Kidney (tissue), 14 donors: ENCODE measurements around the gene EBP. TPM values are rescaled to one million over a fixed set of nuclear protein-coding genes. Genes with fewer than 3 reads are reported as not detected.
A peak's percentile ranks its signal among the peaks of the same experiment; 100 is the strongest.
"Not testable (repeated sequence)": the region's sequence is repeated elsewhere in the genome, so short reads cannot be mapped to it uniquely, and the experiment has no call there.

Experiments
- DNase-seq, 5 donors: peaks; one replicate each; pipeline ENCODE4 v3.0.0-alpha.2; 2013 to 2020
- FAIRE-seq: peaks from 2 replicates; lab custom pipeline; 2012; peaks lifted over from hg19 to GRCh38; lab: Jason Lieb, UNC
- H3K27ac ChIP-seq, 2 donors: one replicate each; pipeline ENCODE4 v1.7.0; 2013; ENCODE audit warnings: low read depth in 2 of 2, low read length in 2 of 2, inconsistent platforms in 1 of 2
- H3K27me3 ChIP-seq: one replicate; pipeline ENCODE4 v1.7.1; 2013; ENCODE audit warnings: low read length, inconsistent platforms; ENCODE audit not compliant: control insufficient read depth, insufficient read depth
- H3K36me3 ChIP-seq, 3 donors: one replicate each; pipeline versions ENCODE4 v1.7.0 to v1.7.1; 2013; ENCODE audit warnings: low read length in 3 of 3, control low read depth in 1 of 3, inconsistent platforms in 1 of 3; ENCODE audit not compliant: insufficient read depth in 3 of 3, control insufficient read depth in 2 of 3
- H3K4me1 ChIP-seq, 3 donors: one replicate each; pipeline versions ENCODE4 v1.7.0 to v1.7.1; 2013; ENCODE audit warnings: low read length in 3 of 3, inconsistent platforms in 1 of 3, low read depth in 1 of 3; ENCODE audit not compliant: control insufficient read depth in 2 of 3, insufficient read depth in 2 of 3
- H3K4me3 ChIP-seq, 3 donors: one replicate each; pipeline versions ENCODE4 v1.7.0 to v1.8.1; 2013; ENCODE audit warnings: low read length in 3 of 3, control low read depth in 1 of 3, inconsistent platforms in 1 of 3
- H3K9ac ChIP-seq, 3 donors: one replicate each; pipeline versions ENCODE4 v1.7.0 to v1.7.1; 2013; ENCODE audit warnings: low read length in 3 of 3, control low read depth in 1 of 3, inconsistent platforms in 1 of 3
- H3K9me3 ChIP-seq, 3 donors: one replicate each; pipeline versions ENCODE4 v1.7.0 to v1.7.1; 2013; ENCODE audit warnings: low read length in 3 of 3, control low read depth in 1 of 3, inconsistent platforms in 1 of 3; ENCODE audit not compliant: control insufficient read depth in 2 of 3, insufficient read depth in 1 of 3
- intact Hi-C: fragments of 100-400 bp; cut with DNase I; formaldehyde crosslinking; loops from one replicate; pipeline ENCODE4 v1.11.1; 2022
- polyA plus RNA-seq: library from polyadenylated mRNA; stranded (reverse); fragments of 350-450 nt; fragmentation: Illumina TruSeq; extraction: RNeasy Lipid Tissue Mini Kit (QIAGEN cat#74804); gene quantifications from one replicate; pipeline ENCODE4 v1.2.3, GENCODE V29; 2014; ENCODE audit warnings: low read depth, low replicate concordance; ENCODE audit not compliant: insufficient read depth
- total RNA-seq: library from RNA; stranded (reverse); fragmentation: NEBNext Ultra II Directional; extraction: Animal tissue kit (Norgen Biotek cat#: 25700); gene quantifications from one replicate; pipeline ENCODE4 v1.2.1, GENCODE V29; 2021
- TF ChIP-seq, protein P1 (sequence below): IDR thresholded peaks from 3 replicates; pipeline ENCODE4 v1.5.1; 2012; ENCODE audit warnings: mild to moderate bottlenecking, moderate library complexity, borderline replicate concordance; ENCODE audit not compliant: insufficient read depth; ENCODE audit errors: extremely low read depth
- donor health status: control.
- donor health status: control.
- donor health status: control.
- donor health status: control.
- donor health status: control.
- donor health status: DM: yes; HTN: yes; CAD: no.
- donor health status: Normal renal cell carcinoma (clear cell type).

EBP gene
- total and polyA plus RNA-seq, 2 donors from 2014 or later: 33.8 to 164 TPM

DNA sequence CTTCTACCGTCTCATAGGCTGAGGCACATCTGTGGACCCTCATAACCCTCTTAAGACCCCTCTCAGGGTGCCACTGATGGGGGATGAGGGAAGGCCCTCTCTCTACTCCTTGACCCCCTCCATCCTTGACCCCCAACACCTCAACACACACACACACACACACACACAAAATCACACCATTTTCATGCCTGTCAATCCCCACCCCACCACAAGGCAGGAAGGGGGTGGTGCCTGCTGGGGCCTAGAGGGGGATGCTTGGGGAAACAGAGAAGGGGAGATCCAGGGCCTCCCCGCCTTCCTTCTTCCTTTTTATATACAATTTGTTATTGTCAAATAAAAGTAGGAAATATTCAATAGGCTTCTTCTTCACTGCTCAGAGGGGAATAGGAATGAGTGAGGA lies 1.2 kb upstream of the EBP start:
- H3K9me3 ChIP-seq: no peaks in the 10 kb centered on the region
- no peak overlapping the region for H3K27ac ChIP-seq
- DNase-seq (no peak), FAIRE-seq (no peak)
- H3K36me3 ChIP-seq: no peaks in the 10 kb centered on the region
- no peaks in the 10 kb centered on the region for H3K27me3 ChIP-seq
- intact Hi-C loops: no loop called here
- peaks cover 0 to 2% (median 0%) of the 10 kb centered on the region in 3 donors for H3K4me1 ChIP-seq
- TF ChIP-seq, protein P1, sequence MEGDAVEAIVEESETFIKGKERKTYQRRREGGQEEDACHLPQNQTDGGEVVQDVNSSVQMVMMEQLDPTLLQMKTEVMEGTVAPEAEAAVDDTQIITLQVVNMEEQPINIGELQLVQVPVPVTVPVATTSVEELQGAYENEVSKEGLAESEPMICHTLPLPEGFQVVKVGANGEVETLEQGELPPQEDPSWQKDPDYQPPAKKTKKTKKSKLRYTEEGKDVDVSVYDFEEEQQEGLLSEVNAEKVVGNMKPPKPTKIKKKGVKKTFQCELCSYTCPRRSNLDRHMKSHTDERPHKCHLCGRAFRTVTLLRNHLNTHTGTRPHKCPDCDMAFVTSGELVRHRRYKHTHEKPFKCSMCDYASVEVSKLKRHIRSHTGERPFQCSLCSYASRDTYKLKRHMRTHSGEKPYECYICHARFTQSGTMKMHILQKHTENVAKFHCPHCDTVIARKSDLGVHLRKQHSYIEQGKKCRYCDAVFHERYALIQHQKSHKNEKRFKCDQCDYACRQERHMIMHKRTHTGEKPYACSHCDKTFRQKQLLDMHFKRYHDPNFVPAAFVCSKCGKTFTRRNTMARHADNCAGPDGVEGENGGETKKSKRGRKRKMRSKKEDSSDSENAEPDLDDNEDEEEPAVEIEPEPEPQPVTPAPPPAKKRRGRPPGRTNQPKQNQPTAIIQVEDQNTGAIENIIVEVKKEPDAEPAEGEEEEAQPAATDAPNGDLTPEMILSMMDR: no peak
- no peak overlapping the region for H3K4me3 ChIP-seq
- no peak overlapping the region for H3K9ac ChIP-seq

DNA sequence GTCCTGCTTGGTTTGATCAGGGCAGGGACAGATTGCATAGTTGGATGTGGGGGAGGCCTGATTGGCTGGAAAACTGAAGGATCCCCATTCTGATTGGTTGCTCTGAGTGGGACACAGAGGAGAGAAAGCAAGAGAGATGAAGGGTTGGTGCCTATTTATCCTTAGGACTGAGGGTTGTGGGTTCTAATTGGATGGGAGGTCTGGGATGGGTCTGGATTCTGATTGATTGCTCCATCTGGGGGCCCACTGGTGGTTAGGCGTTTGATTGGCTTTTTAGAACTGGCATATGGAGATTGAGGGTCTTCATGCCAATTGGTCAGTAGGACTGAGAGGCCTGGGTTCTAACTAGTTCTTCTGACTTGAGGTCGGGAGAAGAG lies 644 bp upstream of the EBP start:
- peak overlapping the region in 1 of 3 donors; percentile 38 for H3K9ac ChIP-seq

DNA sequence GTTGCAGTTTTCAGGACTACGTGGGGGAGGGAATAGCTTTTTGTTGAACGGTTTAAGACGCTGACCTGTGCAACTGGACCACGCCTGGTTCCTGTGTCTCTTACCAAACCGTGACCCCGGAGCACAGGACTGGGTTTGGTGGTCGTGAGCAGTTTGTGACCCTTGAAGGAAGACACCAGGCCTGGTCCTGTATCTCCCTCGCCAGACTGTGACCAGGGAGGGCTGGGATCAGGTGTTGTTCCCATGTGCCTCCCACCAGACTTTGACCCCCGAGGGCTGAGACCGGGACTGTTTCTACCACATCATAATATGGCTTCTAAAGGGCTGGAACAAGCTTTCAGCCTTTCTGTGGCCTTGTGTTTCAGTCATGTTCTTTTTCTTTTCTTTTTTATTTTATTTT lies 683 bp downstream of the EBP start:
- Histone ChIP-seq H3K27me3 (no peaks in the 10 kb centered on the region), H3K9me3 (no peaks in the 10 kb centered on the region), H3K4me3 (peak overlapping the region; percentile 67 to 85 (median 75)), H3K9ac (peak overlapping the region; percentile 48 to 89 (median 63)), H3K4me1 (peaks cover 0 to 2% (median 0%) of the 10 kb centered on the region in 3 donors), H3K27ac (peak overlapping the region in 1 of 2 donors; percentile 23), H3K36me3 (peaks cover 0 to 6% (median 3%) of the 10 kb centered on the region in 3 donors)
- intact Hi-C loops: no loop called here
- DNase-seq (peak in 4 of 5 donors; percentile 21 to 50 (median 32)), FAIRE-seq (no peak)
- TF ChIP-seq, protein P1: no peak

More for the DNA sequence above, 644 bp upstream of the EBP start:
- DNase-seq: no peak
- no peaks in the 10 kb centered on the region for H3K9me3 ChIP-seq
- no peaks in the 10 kb centered on the region for H3K36me3 ChIP-seq
- no peak for FAIRE-seq
- peak overlapping the region in 1 of 2 donors; percentile 57 for H3K27ac ChIP-seq
- intact Hi-C loops: no loop called here
- TF ChIP-seq, protein P1: no peak
- no peaks in the 10 kb centered on the region for H3K27me3 ChIP-seq
- H3K4me1 ChIP-seq: peaks cover 0 to 2% (median 0%) of the 10 kb centered on the region in 3 donors
- peak overlapping the region; percentile 67 to 85 (median 84) for H3K4me3 ChIP-seq

DNA sequence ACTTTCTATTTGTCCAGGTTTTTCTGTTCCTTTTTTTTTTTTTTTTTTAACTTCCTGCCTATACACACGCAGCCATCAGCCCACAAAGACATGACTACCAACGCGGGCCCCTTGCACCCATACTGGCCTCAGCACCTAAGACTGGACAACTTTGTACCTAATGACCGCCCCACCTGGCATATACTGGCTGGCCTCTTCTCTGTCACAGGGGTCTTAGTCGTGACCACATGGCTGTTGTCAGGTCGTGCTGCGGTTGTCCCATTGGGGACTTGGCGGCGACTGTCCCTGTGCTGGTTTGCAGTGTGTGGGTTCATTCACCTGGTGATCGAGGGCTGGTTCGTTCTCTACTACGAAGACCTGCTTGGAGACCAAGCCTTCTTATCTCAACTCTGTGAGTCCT lies 2.1 kb downstream of the EBP start:
- peaks cover 0 to 11% (median 3%) of the 10 kb centered on the region in 3 donors for H3K36me3 ChIP-seq
- no peak for DNase-seq
- H3K27ac ChIP-seq: no peak overlapping the region
- H3K9ac ChIP-seq: no peak overlapping the region
- H3K9me3 ChIP-seq: no peaks in the 10 kb centered on the region
- H3K4me1 ChIP-seq: peaks cover 0 to 2% (median 0%) of the 10 kb centered on the region in 3 donors
- TF ChIP-seq, protein P1: no peak
- no peak for FAIRE-seq
- no peak overlapping the region for H3K4me3 ChIP-seq
- H3K27me3 ChIP-seq: no peaks in the 10 kb centered on the region
- intact Hi-C loops: no loop called here

DNA sequence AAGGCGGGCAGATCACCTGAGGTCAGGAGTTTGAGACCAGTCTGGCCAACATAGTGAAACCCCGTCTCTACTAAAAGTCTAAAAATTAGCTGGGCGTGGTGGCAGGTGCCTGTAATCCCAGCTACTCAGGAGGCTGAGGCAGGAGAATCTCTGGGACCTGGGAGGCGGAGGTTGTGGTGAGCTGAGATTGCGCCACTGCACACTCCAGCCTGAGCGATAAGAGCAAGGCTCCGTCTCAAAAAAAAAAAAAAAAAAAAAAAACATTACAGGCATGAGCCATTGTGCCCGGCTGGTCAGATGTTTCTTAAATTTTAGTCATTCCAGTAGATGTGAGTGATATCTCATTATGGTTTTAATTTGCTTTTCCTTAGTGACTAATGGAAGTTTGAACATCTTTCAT lies 4.2 kb downstream of the EBP start:
- H3K4me1 ChIP-seq, H3K9me3 ChIP-seq, DNase-seq, H3K9ac ChIP-seq, FAIRE-seq, H3K27me3 ChIP-seq, H3K27ac ChIP-seq, H3K4me3 ChIP-seq, intact Hi-C loops: not testable (repeated sequence)
- peaks cover 0 to 11% (median 3%) of the 10 kb centered on the region in 3 donors for H3K36me3 ChIP-seq
